ENCODE data around the gene CD9.
A peak's percentile ranks its signal among the peaks of the same experiment; 100 is the strongest.

CD9 gene

DNA sequence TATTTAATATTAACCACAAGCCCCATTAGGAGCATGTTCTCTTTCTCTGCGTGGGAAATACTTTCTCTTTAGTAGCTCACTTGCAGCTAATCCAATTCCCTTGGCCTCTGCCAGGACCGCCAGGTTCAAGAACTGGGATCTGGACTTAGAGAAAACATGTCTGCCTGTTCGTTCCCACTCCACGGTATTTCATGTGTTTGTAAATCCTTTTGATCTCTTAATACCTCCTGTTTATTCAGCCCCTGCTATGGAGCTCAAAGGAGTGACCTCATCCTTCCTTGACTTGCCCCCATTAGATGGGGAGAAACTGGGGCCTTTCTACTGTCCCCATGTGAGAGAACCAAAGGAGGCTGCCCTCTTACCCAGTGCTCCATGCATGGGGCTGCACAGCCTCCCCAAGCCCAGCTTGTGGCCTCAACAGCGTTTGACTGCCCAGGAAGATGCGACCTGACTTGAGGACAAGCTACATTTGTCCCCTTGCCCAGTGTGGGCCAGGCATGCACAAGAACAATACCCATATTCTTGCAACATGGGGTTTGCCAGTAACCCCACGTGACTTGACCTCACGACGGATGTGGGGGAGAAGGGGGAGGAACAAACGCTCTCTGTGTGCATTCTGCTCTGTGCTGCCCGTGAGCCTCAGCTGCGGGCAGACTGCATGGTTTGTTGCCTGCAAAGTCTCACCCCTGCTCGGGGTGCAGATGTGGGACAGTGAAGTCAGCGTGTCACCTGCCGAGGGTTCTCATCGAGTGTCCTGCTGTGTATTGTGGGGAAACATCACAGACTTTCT is 30.3 kb downstream of the CD9 start:
- intact Hi-C loops (cut with DNase I) = loop anchor here (5.0 kb wide), 2 partner anchors 33 to 47 kb away; no protein-coding TSS in a partner anchor
- peak; percentile 76 to 98 (median 92) for DNase-seq

DNA sequence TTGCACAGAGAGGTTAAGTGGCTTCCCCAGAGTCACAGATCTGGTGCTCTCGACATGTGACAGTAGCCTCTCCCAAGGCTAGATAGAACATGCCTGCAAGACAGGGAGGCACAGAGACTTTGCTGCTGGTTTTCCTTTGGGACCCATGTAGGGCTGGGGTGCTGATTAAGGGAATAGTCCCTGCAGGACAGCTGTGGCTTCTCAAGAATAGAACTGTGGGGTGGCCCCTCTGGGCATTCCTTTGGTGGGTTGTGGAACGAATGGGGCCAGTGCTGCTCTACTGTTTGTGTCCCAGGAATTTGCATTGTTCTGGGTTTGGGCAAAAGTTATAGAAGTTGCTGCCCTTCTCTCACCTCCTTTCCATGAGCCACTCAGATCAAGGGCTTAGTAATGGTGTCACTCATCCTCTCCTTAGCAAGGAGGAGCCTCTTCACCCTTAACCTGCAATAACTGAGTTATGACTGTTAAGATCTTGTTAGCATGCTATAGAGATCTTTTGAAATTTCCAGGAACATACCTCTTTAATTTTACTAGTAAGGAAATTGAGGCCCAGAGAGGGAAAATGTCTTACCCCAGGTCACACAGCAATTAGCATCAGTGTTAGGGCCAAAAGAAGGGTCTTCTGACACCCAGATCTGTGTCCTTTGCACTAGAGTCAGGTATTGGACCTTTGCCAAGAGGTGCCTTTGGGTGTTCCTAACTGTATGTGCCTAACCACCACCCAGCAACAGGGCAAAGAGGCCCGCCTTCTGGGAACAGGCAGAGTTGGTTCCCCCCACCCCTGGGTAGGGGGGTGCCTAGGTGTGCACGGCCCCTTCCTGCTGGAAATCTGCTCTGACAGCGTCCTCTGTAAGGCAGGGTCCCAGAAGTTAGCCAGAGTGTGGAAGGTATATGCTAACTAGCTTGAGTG is 31.4 kb downstream of the CD9 start:
- intact Hi-C loops (cut with DNase I) = loop anchor here (5.0 kb wide), 2 partner anchors 34 to 46 kb away; no protein-coding TSS in a partner anchor
- peak in 1 of 42 donors; percentile 26 for DNase-seq

DNA sequence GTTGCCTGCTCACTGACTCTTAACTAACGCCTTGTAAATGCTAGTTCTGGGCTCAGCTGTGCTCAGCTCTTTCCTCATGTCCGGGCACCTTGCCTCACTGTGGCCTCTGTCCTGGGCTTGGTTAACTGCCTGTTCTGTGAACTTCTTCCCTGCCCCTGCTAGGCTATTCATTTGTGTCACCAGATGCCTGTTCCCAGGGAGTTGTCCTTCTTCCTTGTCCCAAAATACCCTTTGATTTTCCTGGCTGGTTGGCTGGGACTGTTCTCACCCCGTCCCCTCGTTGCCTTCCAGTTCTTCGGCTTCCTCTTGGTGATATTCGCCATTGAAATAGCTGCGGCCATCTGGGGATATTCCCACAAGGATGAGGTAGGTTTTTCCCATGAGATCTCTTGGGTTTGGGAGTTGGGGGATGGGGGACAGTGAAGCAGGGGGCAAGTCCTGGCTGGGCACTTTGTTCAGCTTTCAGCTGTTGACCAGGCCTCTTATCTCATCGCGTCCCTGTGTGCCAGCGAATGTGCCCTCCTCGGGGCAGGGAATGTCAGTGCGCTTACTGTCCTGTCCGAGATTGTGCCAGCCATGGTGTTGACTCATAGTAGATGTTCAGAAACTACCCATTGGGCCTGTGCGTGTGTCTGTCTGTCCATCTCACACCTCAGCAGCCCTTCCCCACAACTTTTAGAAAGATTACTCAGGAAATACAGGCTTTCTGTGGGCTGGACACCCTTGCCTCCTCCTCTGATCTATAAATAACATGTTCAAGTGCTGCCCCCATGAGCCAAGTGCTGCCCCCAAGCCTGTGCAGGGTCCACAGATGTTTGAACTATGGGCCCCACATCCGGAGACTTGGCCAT is 33.1 kb downstream of the CD9 start:
- peak in 39 of 42 donors; percentile 42 to 88 (median 67) for DNase-seq
- intact Hi-C loops (cut with DNase I) = loop anchor here (5.0 kb wide), 2 partner anchors 36 to 44 kb away; no protein-coding TSS in a partner anchor

DNA sequence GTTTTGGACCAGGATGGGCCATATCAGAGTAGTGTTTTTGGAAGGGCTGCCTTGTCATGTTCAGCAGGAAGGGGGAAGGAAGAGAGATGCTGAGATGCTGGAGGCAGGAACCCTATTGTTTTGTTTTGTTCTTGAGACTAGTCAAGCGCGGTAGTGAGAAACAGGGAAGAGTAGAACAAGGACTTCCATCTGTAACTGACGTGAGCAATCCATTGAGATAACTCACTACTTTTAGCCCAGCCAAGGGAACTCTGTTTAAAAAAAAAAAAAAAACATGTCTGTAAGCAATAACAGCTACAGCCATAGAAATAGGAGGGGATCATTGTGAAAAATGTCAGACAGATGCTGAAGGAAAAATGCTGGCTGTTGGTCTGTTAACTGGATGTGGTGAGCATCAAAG is 34.0 kb downstream of the CD9 start:
- intact Hi-C loops (cut with DNase I) = loop anchor here (5.0 kb wide), 2 partner anchors 37 to 43 kb away; no protein-coding TSS in a partner anchor
- DNase-seq = peak in 1 of 42 donors; percentile 2

DNA sequence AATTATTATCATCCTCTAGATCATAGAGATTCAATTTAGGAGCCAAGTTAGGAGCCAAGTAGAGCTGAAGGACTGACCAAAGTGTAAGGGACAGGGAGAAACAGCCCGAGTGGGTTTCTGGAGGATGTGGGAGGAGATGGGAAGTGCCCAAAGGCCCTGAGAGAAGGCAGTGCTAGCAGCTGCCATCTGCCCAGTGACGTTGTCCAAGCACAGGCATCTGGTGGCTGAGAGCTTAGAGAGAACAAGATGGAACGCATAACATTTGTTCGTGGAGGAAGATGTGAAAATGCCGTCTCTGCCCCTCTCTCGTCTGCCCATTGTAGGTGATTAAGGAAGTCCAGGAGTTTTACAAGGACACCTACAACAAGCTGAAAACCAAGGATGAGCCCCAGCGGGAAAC is 34.7 kb downstream of the CD9 start:
- intact Hi-C loops (cut with DNase I) = loop anchor here (5.0 kb wide), 2 partner anchors 38 to 42 kb away; no protein-coding TSS in a partner anchor
- peak in 5 of 42 donors; percentile 36 to 68 (median 47) for DNase-seq

DNA sequence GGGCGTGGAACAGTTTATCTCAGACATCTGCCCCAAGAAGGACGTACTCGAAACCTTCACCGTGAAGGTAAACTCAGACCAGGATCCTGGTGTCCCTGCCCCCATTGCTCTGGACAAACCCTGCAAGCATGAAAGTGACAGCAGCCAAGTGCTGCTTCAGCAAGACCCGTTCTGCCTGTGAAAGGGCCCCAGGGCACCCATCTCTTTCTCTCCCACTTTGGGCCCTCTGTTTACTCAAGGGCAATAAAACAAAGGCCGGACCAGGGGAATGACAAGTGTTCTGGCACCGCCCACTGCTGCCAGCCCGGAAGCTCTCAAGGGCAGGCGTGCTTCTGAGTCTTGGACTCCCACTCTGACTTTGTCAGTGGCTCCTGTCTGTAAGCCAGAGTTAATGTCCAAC is 35.3 kb downstream of the CD9 start:
- peak in 4 of 42 donors; percentile 35 to 69 (median 42) for DNase-seq
- intact Hi-C loops (cut with DNase I) = no loop called here

DNA sequence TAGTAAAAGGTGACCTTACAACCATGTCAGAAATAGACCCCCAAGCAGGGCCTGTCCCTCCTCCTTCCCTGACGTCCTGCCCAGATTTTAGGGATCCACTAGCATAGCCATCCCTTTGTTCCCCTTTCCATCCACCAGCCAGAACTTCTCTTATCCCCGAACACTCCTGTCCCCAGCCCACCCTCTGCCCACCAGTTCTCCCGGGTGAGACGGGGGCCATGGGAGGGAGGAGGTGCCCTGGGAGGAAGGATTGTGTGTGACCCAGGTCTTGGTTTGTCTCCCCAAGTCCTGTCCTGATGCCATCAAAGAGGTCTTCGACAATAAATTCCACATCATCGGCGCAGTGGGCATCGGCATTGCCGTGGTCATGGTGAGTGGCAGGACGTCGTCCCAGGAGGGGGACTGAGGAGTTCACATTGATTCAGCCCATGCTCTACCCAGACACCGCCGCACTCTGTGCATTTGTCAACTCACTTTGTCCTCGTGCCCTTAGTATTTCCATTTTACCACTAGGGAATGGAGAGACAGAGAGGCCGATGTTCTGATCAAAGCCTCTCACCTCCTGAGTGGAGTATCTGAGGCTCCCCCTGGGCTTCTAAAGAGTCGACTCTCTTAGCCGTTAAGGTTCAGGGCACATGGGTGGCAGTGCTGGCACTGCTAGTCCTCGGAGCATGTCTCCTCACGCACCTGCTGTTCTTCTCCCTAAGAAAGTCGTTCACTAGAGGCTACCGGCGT is 35.9 kb downstream of the CD9 start:
- DNase-seq = peak in 1 of 42 donors; percentile 24
- intact Hi-C loops (cut with DNase I) = no loop called here

DNA sequence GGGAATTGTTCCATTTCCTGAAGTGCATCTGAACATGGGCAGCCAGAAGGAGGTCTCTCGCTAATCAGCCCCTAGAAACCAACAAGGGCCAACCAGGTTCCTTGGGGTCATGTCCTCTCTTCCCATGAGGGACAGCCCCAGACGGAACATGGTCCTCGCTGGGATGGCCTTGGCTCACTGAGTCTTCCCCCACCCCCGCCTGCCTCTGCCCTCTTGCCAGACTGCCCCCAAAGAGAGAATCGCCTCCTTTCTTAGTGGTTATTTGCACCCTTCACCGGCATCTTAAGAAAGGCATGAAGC is 36.4 kb downstream of the CD9 start:
- intact Hi-C loops (cut with DNase I) = no loop called here
- no peak for DNase-seq

DNA sequence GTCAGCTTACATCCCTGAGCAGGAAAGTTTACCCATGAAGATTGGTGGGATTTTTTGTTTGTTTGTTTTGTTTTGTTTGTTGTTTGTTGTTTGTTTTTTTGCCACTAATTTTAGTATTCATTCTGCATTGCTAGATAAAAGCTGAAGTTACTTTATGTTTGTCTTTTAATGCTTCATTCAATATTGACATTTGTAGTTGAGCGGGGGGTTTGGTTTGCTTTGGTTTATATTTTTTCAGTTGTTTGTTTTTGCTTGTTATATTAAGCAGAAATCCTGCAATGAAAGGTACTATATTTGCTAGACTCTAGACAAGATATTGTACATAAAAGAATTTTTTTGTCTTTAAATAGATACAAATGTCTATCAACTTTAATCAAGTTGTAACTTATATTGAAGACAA is 37.6 kb downstream of the CD9 start:
- intact Hi-C loops (cut with DNase I) = no loop called here
- no peak for DNase-seq

DNA sequence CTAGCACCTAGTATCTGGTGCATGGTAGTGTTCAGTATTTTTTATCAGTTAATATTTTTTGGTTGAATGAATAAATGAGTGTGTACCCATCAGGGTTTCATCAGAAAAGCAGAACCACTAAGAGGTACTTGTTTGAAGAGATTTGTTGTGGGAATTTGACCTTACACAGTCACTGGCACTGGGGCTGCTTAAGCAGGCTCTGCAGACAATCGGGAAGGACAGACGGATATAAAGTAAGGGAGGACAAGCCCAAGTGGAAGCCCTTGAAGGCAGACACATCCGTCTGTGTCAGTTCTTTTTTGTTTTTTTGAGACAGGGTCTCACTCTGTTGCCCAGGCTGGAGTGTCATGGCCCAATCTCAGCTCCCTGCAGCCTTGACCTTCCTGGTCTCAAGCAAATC is 38.7 kb downstream of the CD9 start:
- intact Hi-C loops (cut with DNase I) = no loop called here
- DNase-seq = no peak

DNA sequence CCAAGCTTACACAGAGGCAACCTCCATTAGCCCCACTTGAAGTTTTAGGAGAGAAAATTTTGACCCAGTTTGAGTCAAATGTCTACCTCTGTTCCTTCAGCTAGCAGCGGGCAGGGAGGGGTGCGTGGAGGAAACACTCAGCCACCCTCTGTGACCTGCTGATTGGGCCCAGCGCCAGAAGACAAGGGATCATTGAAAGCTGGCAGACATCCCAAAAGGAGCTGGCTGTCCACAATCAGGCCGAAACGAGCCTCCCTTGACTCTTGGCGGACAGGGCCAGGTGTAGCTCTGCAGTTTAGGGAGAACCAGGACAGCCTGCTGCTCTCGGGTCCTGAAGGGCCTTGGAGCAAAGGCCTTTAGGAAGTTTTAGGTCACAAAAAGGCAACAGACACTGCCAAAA is 41.3 kb downstream of the CD9 start:
- intact Hi-C loops (cut with DNase I) = no loop called here
- peak in 4 of 42 donors; percentile 23 to 52 (median 44) for DNase-seq

DNA sequence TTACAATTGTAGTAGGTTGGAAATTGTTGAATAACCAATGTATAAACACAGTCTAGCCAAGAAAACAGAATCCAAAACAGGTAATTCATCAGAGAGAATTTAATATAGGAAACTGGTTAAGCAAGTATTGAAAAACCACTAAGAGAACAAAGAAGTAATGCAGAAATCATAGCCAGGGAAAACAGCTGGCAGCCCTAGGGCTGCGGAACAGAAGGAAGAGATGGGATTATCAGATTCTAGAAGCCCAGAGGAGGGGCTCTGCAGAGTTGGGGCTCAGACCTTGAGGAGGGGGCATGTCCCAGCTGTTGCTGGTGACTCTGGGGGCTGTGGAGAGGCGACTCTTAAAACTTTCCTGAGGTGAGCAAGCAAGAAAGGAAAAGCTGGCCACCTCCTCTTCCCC is 49.4 kb downstream of the CD9 start:
- DNase-seq = no peak
- intact Hi-C loops (cut with DNase I) = no loop called here

DNA sequence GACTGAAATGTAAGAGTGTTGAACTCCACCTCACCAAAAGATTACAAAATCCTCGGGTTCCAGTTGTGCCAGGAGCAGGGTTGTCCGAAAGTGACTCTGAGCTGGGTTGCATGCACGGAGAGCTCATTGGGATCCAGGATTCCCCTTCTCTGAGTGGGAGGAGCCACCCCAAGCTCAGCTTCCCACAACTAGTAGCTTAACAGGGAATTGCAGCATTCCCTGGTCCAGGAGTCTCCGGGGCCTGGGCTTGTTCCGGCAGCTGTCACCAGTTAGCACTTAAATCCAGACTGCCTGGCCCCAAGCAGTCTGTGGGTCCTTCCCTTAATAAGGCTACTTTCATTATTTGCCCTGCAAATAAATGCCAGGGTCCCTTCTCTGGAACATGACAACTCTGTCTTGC is 50.1 kb downstream of the CD9 start:
- intact Hi-C loops (cut with DNase I) = no loop called here
- DNase-seq = no peak

DNA sequence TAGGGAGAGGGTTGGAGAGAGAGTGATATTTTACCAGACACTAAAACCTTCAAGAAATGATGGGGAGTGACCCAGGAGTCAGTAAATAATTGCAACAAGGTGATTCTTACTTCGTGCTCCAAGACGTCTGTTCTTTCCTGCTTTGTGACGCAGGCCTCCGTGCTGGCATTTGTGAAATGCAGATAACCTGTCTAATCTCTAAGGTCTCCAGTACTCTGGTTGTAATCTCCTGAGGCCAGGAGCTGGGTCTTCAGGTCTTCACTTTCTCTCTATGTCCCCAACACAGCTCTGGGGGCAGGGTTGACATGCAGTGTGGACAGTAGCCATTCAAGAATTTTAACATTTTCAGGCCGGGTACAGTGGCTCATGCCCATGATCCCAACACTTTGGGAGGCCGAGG is 53.1 kb downstream of the CD9 start:
- no peak for DNase-seq

DNA sequence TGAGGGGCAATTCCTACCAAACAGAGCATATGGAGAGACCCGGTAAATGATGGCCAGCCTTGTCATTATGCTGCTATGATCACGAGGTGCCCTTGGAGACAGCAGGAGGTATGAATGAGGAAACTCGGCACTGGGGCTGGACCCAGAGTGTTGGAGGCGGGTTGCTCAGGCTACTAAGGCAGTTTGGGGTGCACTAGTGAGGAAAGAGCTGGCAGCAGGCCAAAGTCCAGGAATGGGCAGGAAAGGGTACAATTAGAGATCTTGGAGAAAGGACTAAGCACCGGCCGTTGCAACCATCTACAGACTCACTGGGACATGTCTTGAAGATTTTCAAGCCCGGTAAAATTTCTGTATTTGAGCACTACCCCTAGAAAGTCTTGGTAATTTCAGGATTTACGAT is 54.3 kb downstream of the CD9 start:
- no peak for DNase-seq
- intact Hi-C loops (cut with DNase I) = no loop called here

More for the DNA sequence above, 53.1 kb downstream of the CD9 start:
- intact Hi-C loops (cut with DNase I) = no loop called here

DNA sequence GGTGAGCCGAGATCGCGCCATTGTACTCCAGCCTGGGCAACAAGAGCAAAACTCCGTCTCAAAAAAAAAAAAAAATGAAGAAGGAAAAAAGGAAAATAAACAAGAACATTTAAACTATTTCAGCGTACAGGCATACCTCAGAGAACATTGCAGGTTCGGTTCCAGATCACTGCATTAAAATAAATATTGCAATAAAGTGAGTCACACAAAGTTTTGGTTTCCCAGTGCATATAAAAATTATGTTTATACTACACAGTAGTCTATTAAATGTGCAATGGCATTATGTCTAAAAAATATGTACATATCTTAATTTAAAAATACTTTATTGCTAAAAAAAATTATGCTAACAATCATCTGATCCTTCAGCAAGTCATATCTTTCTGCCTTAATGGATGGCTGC is 56.8 kb downstream of the CD9 start:
- no peak for DNase-seq
- intact Hi-C loops (cut with DNase I) = no loop called here

DNA sequence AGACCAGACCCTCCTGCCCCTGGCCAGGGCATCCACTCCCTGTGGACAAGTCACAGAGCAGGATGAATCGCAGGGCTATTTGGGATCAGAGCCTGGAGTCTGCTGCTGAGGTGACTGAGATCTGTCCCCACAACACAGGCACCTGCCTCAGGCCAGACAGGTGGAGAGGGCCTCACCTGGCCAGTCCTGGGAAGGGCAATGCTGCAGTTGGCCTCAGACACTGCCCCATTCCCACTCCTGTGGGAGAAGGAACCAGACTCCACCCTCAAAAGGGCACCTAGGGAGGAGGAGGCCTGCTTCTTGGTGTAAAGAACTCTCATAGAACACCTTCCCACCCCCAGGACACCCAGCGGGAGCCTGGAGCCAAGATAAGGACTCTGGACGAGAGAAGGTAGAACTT is 62.0 kb downstream of the CD9 start:
- intact Hi-C loops (cut with DNase I) = no loop called here
- no peak for DNase-seq

DNA sequence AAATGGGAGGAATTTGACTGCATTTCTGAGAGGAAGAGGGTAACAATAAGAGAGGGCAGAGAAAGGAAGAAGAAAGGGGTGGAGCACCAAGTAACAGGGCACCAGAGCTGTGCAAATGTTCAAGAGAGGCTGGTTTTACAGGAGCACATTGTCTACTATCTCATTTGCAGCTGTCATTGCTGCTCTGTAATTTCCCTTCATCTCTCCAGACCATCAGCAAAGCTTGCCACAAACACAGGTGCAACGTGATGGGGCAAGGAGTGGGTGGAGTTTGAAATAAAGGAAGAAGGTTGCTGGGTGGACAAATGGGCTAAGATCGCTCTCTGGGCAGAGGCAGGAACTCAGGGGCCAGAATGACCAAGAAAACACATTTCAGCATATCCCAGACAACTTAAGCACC is 62.4 kb downstream of the CD9 start:
- no peak for DNase-seq
- intact Hi-C loops (cut with DNase I) = no loop called here

DNA sequence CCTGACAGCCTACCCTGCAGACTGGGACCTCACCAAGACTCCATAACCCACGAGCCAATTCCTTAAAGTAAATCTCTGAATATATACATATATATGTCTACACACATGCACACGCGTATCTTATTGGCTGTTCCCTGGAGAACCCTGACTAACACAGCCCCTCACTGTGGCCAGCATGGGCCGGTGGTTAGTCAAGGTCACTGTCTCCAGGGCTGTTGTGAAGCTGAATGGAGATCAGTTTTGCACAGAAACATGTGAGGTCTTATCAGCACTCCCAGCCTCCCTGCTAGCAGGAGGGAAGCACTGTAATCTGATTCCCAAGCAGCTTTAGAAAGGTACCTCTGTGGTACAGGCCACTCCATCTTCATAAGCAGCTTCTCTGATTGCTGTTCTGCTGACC is 63.7 kb downstream of the CD9 start:
- DNase-seq = no peak
- intact Hi-C loops (cut with DNase I) = no loop called here
